HEK293 (cell line): ENCODE results near the gene ATP12A.

Source experiments
- CTCF ChIA-PET: fragments of 350-600 bp; formaldehyde crosslinking; extraction: SDS; loops from one replicate; lab custom pipeline; 2021; ENCODE audit warnings: antibody characterized with exemption; lab: Yijun Ruan, JAX
- POLR2A ChIA-PET: fragments of 300-600 bp; formaldehyde crosslinking; extraction: SDS; loops from one replicate; lab custom pipeline; 2020; ENCODE audit warnings: antibody characterized with exemption, inconsistent platforms; lab: Yijun Ruan, JAX
- H3K27ac ChIP-seq: fragments of 200-500 bp; sonication (Bioruptor generic); 2 replicates; pipeline ENCODE4 v1.5.1; 2014; ENCODE audit warnings: low read depth, low read length, control low read depth, inconsistent platforms; ENCODE audit errors: extremely low read depth
- H3K36me3 ChIP-seq, 2 experiments: fragments of 200-500 bp in 1 of 2; sonication (Bioruptor generic) in 1 of 2; 1 replicate in 1 of 2; 2 replicates in 1 of 2; pipeline ENCODE4 v1.5.1; 2014 to 2017; ENCODE audit warnings: inconsistent platforms in 2 of 2, low read length in 2 of 2; ENCODE audit not compliant: control insufficient read depth in 2 of 2, insufficient read depth in 1 of 2
- H3K4me1 ChIP-seq: fragments of 200-500 bp; sonication (Bioruptor generic); 2 replicates; pipeline ENCODE4 v1.5.1; 2014; ENCODE audit warnings: mild to moderate bottlenecking, low read length, inconsistent platforms; ENCODE audit not compliant: control insufficient read depth, insufficient read depth
- H3K4me3 ChIP-seq: 2 replicates; pipeline ENCODE4 v1.5.1; 2011; ENCODE audit warnings: low read depth, mild to moderate bottlenecking, control low read depth, low read length, moderate library complexity
- H3K9me3 ChIP-seq: fragments of 200-500 bp; sonication (Bioruptor generic); 2 replicates; pipeline ENCODE4 v1.5.1; 2014; ENCODE audit warnings: low read depth, low read length, inconsistent platforms; ENCODE audit not compliant: control insufficient read depth, insufficient read depth
- FEZF1 ChIP-seq: fragments of 450-650 bp; formaldehyde crosslinking; IDR thresholded peaks from 2 replicates; pipeline ENCODE4 v1.5.1; 2016; ENCODE audit warnings: missing biosample characterization, missing genetic modification characterization
- HIC1 ChIP-seq: fragments of 450-650 bp; formaldehyde crosslinking; IDR thresholded peaks from 2 replicates; pipeline ENCODE4 v1.5.1; 2016; ENCODE audit warnings: missing biosample characterization, missing genetic modification characterization
- HOXA7 ChIP-seq: sonication (generic); formaldehyde crosslinking; IDR thresholded peaks from 2 replicates; pipeline ENCODE4 v1.8.1; 2022; ENCODE audit warnings: missing genetic modification reagents, borderline replicate concordance
- INSM2 ChIP-seq: fragments of 450-650 bp; formaldehyde crosslinking; IDR thresholded peaks from 2 replicates; pipeline ENCODE4 v1.5.1; 2016; ENCODE audit warnings: missing biosample characterization, missing genetic modification characterization
- KLF10 ChIP-seq: fragments of 450-650 bp; IDR thresholded peaks from 2 replicates; pipeline ENCODE4 v1.5.1; 2018; ENCODE audit warnings: missing biosample characterization, mild to moderate bottlenecking, missing genetic modification characterization
- PBX3 ChIP-seq: sonication (generic); formaldehyde crosslinking; IDR thresholded peaks from 2 replicates; pipeline ENCODE4 v1.8.1; 2022; ENCODE audit warnings: mild to moderate bottlenecking, moderate library complexity, missing genetic modification reagents
- RBAK ChIP-seq: fragments of 450-650 bp; formaldehyde crosslinking; IDR thresholded peaks from 2 replicates; pipeline ENCODE4 v1.5.1; 2016; ENCODE audit warnings: missing biosample characterization, missing genetic modification characterization
- TCF7L2 ChIP-seq: IDR thresholded peaks from 2 replicates; pipeline ENCODE4 v1.6.1; 2011; ENCODE audit warnings: low read depth, mild to moderate bottlenecking, inconsistent platforms, low read length, moderate library complexity, borderline replicate concordance
- WT1 ChIP-seq: fragments of 450-650 bp; formaldehyde crosslinking; IDR thresholded peaks from 2 replicates; pipeline ENCODE4 v1.5.1; 2016; ENCODE audit warnings: missing biosample characterization, missing genetic modification characterization
- ZBTB11 ChIP-seq: fragments of 450-650 bp; formaldehyde crosslinking; conservative IDR thresholded peaks from 2 replicates; pipeline ENCODE4 v1.5.1; 2016; ENCODE audit warnings: low read depth, missing biosample characterization, missing genetic modification characterization
- ZFP3 ChIP-seq: fragments of 450-650 bp; formaldehyde crosslinking; IDR thresholded peaks from 2 replicates; pipeline ENCODE4 v1.5.1; 2016; ENCODE audit warnings: low read depth, missing biosample characterization, missing genetic modification characterization
- ZFP41 ChIP-seq: fragments of 450-650 bp; formaldehyde crosslinking; IDR thresholded peaks from 2 replicates; pipeline ENCODE4 v1.5.1; 2016; ENCODE audit warnings: missing biosample characterization, missing genetic modification characterization, borderline replicate concordance
- ZNF121 ChIP-seq: fragments of 450-650 bp; formaldehyde crosslinking; IDR thresholded peaks from 2 replicates; pipeline ENCODE4 v1.5.1; 2016; ENCODE audit warnings: missing biosample characterization, missing genetic modification characterization
- ZNF175 ChIP-seq: fragments of 450-650 bp; formaldehyde crosslinking; IDR thresholded peaks from 2 replicates; pipeline ENCODE4 v1.5.1; 2016; ENCODE audit warnings: missing biosample characterization, missing genetic modification characterization
- ZNF2 ChIP-seq: fragments of 450-650 bp; formaldehyde crosslinking; IDR thresholded peaks from 2 replicates; pipeline ENCODE4 v1.5.1; 2016; ENCODE audit warnings: missing biosample characterization, missing genetic modification characterization
- ZNF239 ChIP-seq: fragments of 450-650 bp; formaldehyde crosslinking; IDR thresholded peaks from 2 replicates; pipeline ENCODE4 v1.5.1; 2016; ENCODE audit warnings: missing biosample characterization, missing genetic modification characterization
- ZNF26 ChIP-seq: fragments of 450-650 bp; formaldehyde crosslinking; IDR thresholded peaks from 2 replicates; pipeline ENCODE4 v1.5.1; 2016; ENCODE audit warnings: missing biosample characterization, missing genetic modification characterization
- ZNF391 ChIP-seq: fragments of 450-650 bp; formaldehyde crosslinking; IDR thresholded peaks from 2 replicates; pipeline ENCODE4 v1.5.1; 2016; ENCODE audit warnings: low read depth, missing biosample characterization, missing genetic modification characterization, borderline replicate concordance
- ZNF416 ChIP-seq: fragments of 450-650 bp; formaldehyde crosslinking; IDR thresholded peaks from 2 replicates; pipeline ENCODE4 v1.5.1; 2016; ENCODE audit warnings: missing biosample characterization, missing genetic modification characterization
- ZNF529 ChIP-seq: fragments of 450-650 bp; formaldehyde crosslinking; IDR thresholded peaks from 2 replicates; pipeline ENCODE4 v1.5.1; 2017; ENCODE audit warnings: missing genetic modification characterization, missing biosample characterization; ENCODE audit not compliant: insufficient replicate concordance
- ZNF558 ChIP-seq: fragments of 450-650 bp; formaldehyde crosslinking; IDR thresholded peaks from 2 replicates; pipeline ENCODE4 v1.5.1; 2016; ENCODE audit warnings: missing biosample characterization, missing genetic modification characterization
- ZNF660 ChIP-seq: fragments of 450-650 bp; IDR thresholded peaks from 2 replicates; pipeline ENCODE4 v1.5.1; 2018; ENCODE audit warnings: missing biosample characterization, mild to moderate bottlenecking, missing genetic modification characterization
- ZNF701 ChIP-seq: fragments of 450-650 bp; formaldehyde crosslinking; IDR thresholded peaks from 2 replicates; pipeline ENCODE4 v1.5.1; 2016; ENCODE audit warnings: missing biosample characterization, missing genetic modification characterization
- ZNF704 ChIP-seq: fragments of 450-650 bp; formaldehyde crosslinking; IDR thresholded peaks from 2 replicates; pipeline ENCODE4 v1.5.1; 2016; ENCODE audit warnings: missing biosample characterization, missing genetic modification characterization
- ZNF791 ChIP-seq: fragments of 450-650 bp; formaldehyde crosslinking; IDR thresholded peaks from 2 replicates; pipeline ENCODE4 v1.5.1; 2016; ENCODE audit warnings: missing biosample characterization, missing genetic modification characterization

ATP12A gene

GRCh38 chr13:24698686-24699085 is 18.5 kb downstream of the ATP12A start:
- POLR2A ChIA-PET, result no interaction called here
- no peaks in the 10 kb centered on the region for H3K36me3 ChIP-seq
- CTCF ChIA-PET, result interaction anchor here (0.7 to 1.5 kb wide), 3 partner anchors 29 to 57 kb away, joined by 3 to 4 read pairs (median 3); no protein-coding TSS in a partner anchor
- H3K9me3 ChIP-seq, result no peaks in the 10 kb centered on the region
- peaks cover 3% of the 10 kb centered on the region; the same call in 1 of the 2 replicates for H3K4me1 ChIP-seq
- no peak for TF ChIP-seq KLF10
- no peak for TF ChIP-seq ZNF791 (tag by site-specific recombination)
- TF ChIP-seq ZNF558 (tag by site-specific recombination), result no peak
- no peak for TF ChIP-seq ZNF416 (tag by site-specific recombination)
- TF ChIP-seq RBAK, result no peak
- no peak for TF ChIP-seq ZNF175 (tag by site-specific recombination)
- TF ChIP-seq ZNF660 (tag by site-specific recombination), result no peak
- no peak for TF ChIP-seq ZBTB11
- no peak for TF ChIP-seq ZNF121 (tag by site-specific recombination)
- TF ChIP-seq FEZF1, result no peak
- TF ChIP-seq ZNF391 (tag by site-specific recombination), result no peak
- no peak for TF ChIP-seq ZFP3 (tag by site-specific recombination)
- TF ChIP-seq ZNF704 (tag by site-specific recombination), result no peak
- H3K4me3 ChIP-seq, result no peak overlapping the region
- no peak overlapping the region for H3K27ac ChIP-seq

GRCh38 chr13:24699541-24699940 is 19.3 kb downstream of the ATP12A start:
- no peaks in the 10 kb centered on the region for H3K4me1 ChIP-seq
- no peak overlapping the region for H3K4me3 ChIP-seq
- CTCF ChIA-PET, result interaction anchor here (0.7 kb wide), 1 partner anchor 28 kb away, joined by 3 read pairs; no protein-coding TSS in a partner anchor
- no peak for TF ChIP-seq HIC1 (tag by site-specific recombination)
- TF ChIP-seq ZFP3 (tag by site-specific recombination), result no peak
- no peak for TF ChIP-seq HOXA7 (CRISPR knock-in tag)
- TF ChIP-seq INSM2 (tag by site-specific recombination), result no peak
- no peak for TF ChIP-seq TCF7L2
- TF ChIP-seq ZNF26 (tag by site-specific recombination), result no peak
- no peak for TF ChIP-seq ZNF701 (tag by site-specific recombination)
- no peak for TF ChIP-seq ZNF660 (tag by site-specific recombination)
- TF ChIP-seq ZFP41, result no peak
- no peak for TF ChIP-seq ZNF2 (tag by site-specific recombination)
- no peak for TF ChIP-seq ZNF239
- TF ChIP-seq PBX3 (CRISPR knock-in tag), result no peak
- TF ChIP-seq WT1 (tag by site-specific recombination), result no peak
- TF ChIP-seq ZNF529 (tag by site-specific recombination), result no peak

More at GRCh38 chr13:24699541-24699940, 19.3 kb downstream of the ATP12A start:
- H3K36me3 ChIP-seq, result no peaks in the 10 kb centered on the region
- H3K9me3 ChIP-seq, result no peaks in the 10 kb centered on the region
- H3K27ac ChIP-seq, result no peak overlapping the region
- POLR2A ChIA-PET, result interaction anchor here (0.6 kb wide), 1 partner anchor 181 kb away, joined by 6 read pairs; no protein-coding TSS in a partner anchor
